ENCODE data around the gene ZIM2. TPM values are rescaled to one million over a fixed set of nuclear protein-coding genes. Genes with fewer than 3 reads are reported as not detected.

ZIM2 gene
- total and polyA plus RNA-seq, 10 of the 15 experiments (the other 5 are each of a cell fraction or from before 2014, with no cell fraction given), result not detected

DNA sequence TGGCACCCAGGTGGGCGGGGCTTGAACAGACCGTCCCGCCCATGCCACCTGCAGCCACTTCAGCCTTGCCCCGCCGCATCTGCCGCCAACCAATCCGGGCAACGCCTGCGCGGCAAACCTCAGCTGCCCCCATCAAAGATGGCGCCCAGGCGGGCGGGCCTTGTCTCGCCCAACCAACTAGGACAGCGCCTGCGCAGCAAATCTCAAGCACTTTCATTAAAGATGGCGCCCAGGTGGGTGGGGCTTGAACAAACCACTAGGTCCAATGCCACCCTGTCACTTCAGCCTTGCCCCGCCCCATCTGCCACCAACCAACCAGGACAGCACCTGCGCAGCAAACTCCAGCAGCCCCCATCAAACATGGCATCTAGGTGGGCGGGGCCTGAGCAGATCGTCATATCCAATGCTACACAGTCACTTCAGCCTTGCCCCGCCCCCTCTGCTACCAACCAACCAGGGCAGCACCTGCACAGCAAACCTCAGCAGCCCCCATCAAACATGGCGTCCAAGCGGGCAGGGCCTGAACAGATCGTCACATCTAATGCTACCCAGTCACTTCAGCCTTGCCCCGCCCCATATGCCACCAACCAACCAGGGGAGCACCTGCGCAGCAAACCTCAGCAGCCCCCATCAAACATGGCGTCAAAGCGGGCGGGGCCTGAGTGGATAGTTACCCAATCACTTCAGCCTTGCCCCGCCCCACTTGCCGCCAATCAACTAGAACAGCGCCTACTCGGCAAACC, 1.4 kb downstream of the ZIM2 start:
- H3K4me1 ChIP-seq (ENCODE audit: control insufficient read depth, insufficient read depth, low read length), result no peaks in the 10 kb centered on the region
- no peaks in the 10 kb centered on the region for H3K27me3 ChIP-seq (replicated peaks in 1 of 2; ENCODE audit: control insufficient read depth in 2 of 2, insufficient read depth in 2 of 2, low read length in 1 of 2)
- H3K79me2 ChIP-seq (ENCODE audit: control insufficient read depth, insufficient read depth, low read length), result no peaks in the 10 kb centered on the region
- H3K4me2 ChIP-seq (ENCODE audit: control insufficient read depth, insufficient read depth), result no peak overlapping the region
- peaks cover 6% of the 10 kb centered on the region; the same call in 1 of the 3 replicates for H3K9me3 ChIP-seq (replicated peaks; ENCODE audit: control insufficient read depth, insufficient read depth, low read length)
- no peak overlapping the region for H3K4me3 ChIP-seq
- BruUV-seq (replicated peaks), result no TSS peak
- no peaks in the 10 kb centered on the region for H4K20me1 ChIP-seq (ENCODE audit: control insufficient read depth, insufficient read depth)
- SMC1A ChIA-PET (ENCODE audit: uncharacterized antibody, unreplicated experiment), result no interaction called here
- 51% methylated on average over 34 of the region's 34 CpGs for WGBS (ENCODE audit: insufficient coverage, insufficient replicate concordance, low lambda C conversion rate, missing lambda C conversion rate)
- no peak overlapping the region for H3K27ac ChIP-seq (ENCODE audit: control insufficient read depth, insufficient read depth)
- TF ChIP-seq ZZZ3 (IDR thresholded peaks at IDR 0.05; ENCODE audit: control insufficient read depth, insufficient read length, low read depth) (no peak), YY1 (IDR thresholded peaks at IDR 0.05; ENCODE audit: low read depth, low read length) (0 out of 2 replicates have a peak, but pooled peaks have one; percentile 29)
- TF ChIP-seq, protein P1, sequence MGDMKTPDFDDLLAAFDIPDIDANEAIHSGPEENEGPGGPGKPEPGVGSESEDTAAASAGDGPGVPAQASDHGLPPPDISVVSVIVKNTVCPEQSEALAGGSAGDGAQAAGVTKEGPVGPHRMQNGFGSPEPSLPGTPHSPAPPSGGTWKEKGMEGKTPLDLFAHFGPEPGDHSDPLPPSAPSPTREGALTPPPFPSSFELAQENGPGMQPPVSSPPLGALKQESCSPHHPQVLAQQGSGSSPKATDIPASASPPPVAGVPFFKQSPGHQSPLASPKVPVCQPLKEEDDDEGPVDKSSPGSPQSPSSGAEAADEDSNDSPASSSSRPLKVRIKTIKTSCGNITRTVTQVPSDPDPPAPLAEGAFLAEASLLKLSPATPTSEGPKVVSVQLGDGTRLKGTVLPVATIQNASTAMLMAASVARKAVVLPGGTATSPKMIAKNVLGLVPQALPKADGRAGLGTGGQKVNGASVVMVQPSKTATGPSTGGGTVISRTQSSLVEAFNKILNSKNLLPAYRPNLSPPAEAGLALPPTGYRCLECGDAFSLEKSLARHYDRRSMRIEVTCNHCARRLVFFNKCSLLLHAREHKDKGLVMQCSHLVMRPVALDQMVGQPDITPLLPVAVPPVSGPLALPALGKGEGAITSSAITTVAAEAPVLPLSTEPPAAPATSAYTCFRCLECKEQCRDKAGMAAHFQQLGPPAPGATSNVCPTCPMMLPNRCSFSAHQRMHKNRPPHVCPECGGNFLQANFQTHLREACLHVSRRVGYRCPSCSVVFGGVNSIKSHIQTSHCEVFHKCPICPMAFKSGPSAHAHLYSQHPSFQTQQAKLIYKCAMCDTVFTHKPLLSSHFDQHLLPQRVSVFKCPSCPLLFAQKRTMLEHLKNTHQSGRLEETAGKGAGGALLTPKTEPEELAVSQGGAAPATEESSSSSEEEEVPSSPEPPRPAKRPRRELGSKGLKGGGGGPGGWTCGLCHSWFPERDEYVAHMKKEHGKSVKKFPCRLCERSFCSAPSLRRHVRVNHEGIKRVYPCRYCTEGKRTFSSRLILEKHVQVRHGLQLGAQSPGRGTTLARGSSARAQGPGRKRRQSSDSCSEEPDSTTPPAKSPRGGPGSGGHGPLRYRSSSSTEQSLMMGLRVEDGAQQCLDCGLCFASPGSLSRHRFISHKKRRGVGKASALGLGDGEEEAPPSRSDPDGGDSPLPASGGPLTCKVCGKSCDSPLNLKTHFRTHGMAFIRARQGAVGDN (IDR thresholded peaks at IDR 0.05), result no peak
- no peak for ATAC-seq
- no peak overlapping the region for H3K9ac ChIP-seq (ENCODE audit: control insufficient read depth, insufficient read depth, low read length)
- POLR2A ChIA-PET, result no interaction called here
- no peak for FAIRE-seq
- H3K36me3 ChIP-seq (ENCODE audit: control insufficient read depth in 2 of 2, insufficient read depth in 2 of 2, low read length in 1 of 2), result no peaks in the 10 kb centered on the region
- RAD21 ChIA-PET (ENCODE audit: unreplicated experiment), result no interaction called here
- intact Hi-C loops (cut with micrococcal nuclease; ENCODE audit: unreplicated experiment) (no loop called here), in situ Hi-C loops (cut with MboI) (no loop called here)
- no peak overlapping the region for H2AFZ ChIP-seq (ENCODE audit: control insufficient read depth, low read depth, low read length)
- CTCF ChIA-PET, result no interaction called here
- DNase-seq (ENCODE audit: low read depth, low spot score), result no peak
